Measurements from ENCODE around the gene NEBL. TPM values are rescaled to one million over a fixed set of nuclear protein-coding genes. Genes with fewer than 3 reads are reported as not detected.

NEBL gene
- total and polyA plus RNA-seq, 4 donors: 19.4 to 74.7 (median 50.1) TPM

GRCh38 chr10:20890009-20890408, 7.1 kb downstream of the NEBL start:
- peak overlapping the region in 1 of 2 donors; percentile 69 for H3K27ac ChIP-seq (ENCODE audit: low read depth in 1 of 2, low read length in 1 of 2)
- no peak for ATAC-seq (ENCODE audit: insufficient read depth, low FRiP score)
- H3K9me3 ChIP-seq (ENCODE audit: control insufficient read depth in 4 of 4, insufficient read depth in 3 of 4, low read length in 3 of 4): no peaks in the 10 kb centered on the region
- WGBS, 2 donors: 67 to 74% methylated on average over 6 of the region's 6 CpGs
- H3K4me3 ChIP-seq: no peak overlapping the region
- no peak for TF ChIP-seq CTCF (IDR thresholded peaks at IDR 0.05; ENCODE audit: control extremely low read depth, extremely low read depth)
- H3K36me3 ChIP-seq (ENCODE audit: control insufficient read depth in 4 of 4, insufficient read depth in 4 of 4, low read length in 4 of 4): peaks cover 0 to 4% (median 0%) of the 10 kb centered on the region in 4 donors
- no peak for DNase-seq
- peaks cover 0 to 39% (median 5%) of the 10 kb centered on the region in 5 donors for H3K4me1 ChIP-seq (ENCODE audit: control insufficient read depth in 5 of 5, insufficient read depth in 5 of 5, low read length in 5 of 5)
- H3K9ac ChIP-seq (ENCODE audit: insufficient read depth in 1 of 2, low read length in 2 of 2): no peak overlapping the region
- no peaks in the 10 kb centered on the region for H3K27me3 ChIP-seq (ENCODE audit: control insufficient read depth in 3 of 3, insufficient read depth in 3 of 3, low read length in 2 of 3)

- no peak for TF ChIP-seq CTCF (IDR thresholded peaks at IDR 0.05; ENCODE audit: control extremely low read depth, extremely low read depth)
- Histone ChIP-seq H3K27ac (ENCODE audit: low read depth in 1 of 2, low read length in 1 of 2) (peak overlapping the region in 1 of 2 donors; percentile 66), H3K27me3 (ENCODE audit: control insufficient read depth in 3 of 3, insufficient read depth in 3 of 3, low read length in 2 of 3) (no peaks in the 10 kb centered on the region), H3K4me3 (no peak overlapping the region), H3K4me1 (ENCODE audit: control insufficient read depth in 5 of 5, insufficient read depth in 5 of 5, low read length in 5 of 5) (peaks cover 0 to 39% (median 7%) of the 10 kb centered on the region in 5 donors), H3K9ac (ENCODE audit: insufficient read depth in 1 of 2, low read length in 2 of 2) (peak overlapping the region in 1 of 2 donors; percentile 50), H3K9me3 (ENCODE audit: control insufficient read depth in 4 of 4, insufficient read depth in 3 of 4, low read length in 3 of 4) (no peaks in the 10 kb centered on the region), H3K36me3 (ENCODE audit: control insufficient read depth in 4 of 4, insufficient read depth in 4 of 4, low read length in 4 of 4) (no peaks in the 10 kb centered on the region)
- 50 to 64% methylated on average over 7 of the region's 7 CpGs for WGBS, 2 donors
- ATAC-seq (ENCODE audit: insufficient read depth, low FRiP score) (no peak), DNase-seq (peak in 2 of 3 donors; percentile 61 to 67)
Measured at GRCh38 chr10:20888620-20889330, 8.3 kb downstream of the NEBL start.

- H3K4me1 ChIP-seq (ENCODE audit: control insufficient read depth in 5 of 5, insufficient read depth in 5 of 5, low read length in 5 of 5): peaks cover 0 to 38% (median 10%) of the 10 kb centered on the region in 5 donors
- no peak for TF ChIP-seq CTCF (IDR thresholded peaks at IDR 0.05; ENCODE audit: control extremely low read depth, extremely low read depth)
- H3K9me3 ChIP-seq (ENCODE audit: control insufficient read depth in 4 of 4, insufficient read depth in 3 of 4, low read length in 3 of 4): no peaks in the 10 kb centered on the region
- DNase-seq: no peak
- H3K27ac ChIP-seq (ENCODE audit: low read depth in 1 of 2, low read length in 1 of 2): peak overlapping the region in 1 of 2 donors; percentile 9
- WGBS, 2 donors: 61 to 73% methylated on average over 7 of the region's 7 CpGs
- H3K27me3 ChIP-seq (ENCODE audit: control insufficient read depth in 3 of 3, insufficient read depth in 3 of 3, low read length in 2 of 3): no peaks in the 10 kb centered on the region
- no peak overlapping the region for H3K9ac ChIP-seq (ENCODE audit: insufficient read depth in 1 of 2, low read length in 2 of 2)
- no peak overlapping the region for H3K4me3 ChIP-seq
- ATAC-seq (ENCODE audit: insufficient read depth, low FRiP score): no peak
- no peaks in the 10 kb centered on the region for H3K36me3 ChIP-seq (ENCODE audit: control insufficient read depth in 4 of 4, insufficient read depth in 4 of 4, low read length in 4 of 4)
Measured at GRCh38 chr10:20887706-20888555, 9.2 kb downstream of the NEBL start.
